ENCODE results near the gene DGCR6L. TPM values are rescaled to one million over a fixed set of nuclear protein-coding genes. Genes with fewer than 3 reads are reported as not detected.

The DGCR6L gene
- total and polyA plus RNA-seq, 10 of the 15 experiments (the other 5 are each of a cell fraction or from before 2014, with no cell fraction given): 1.6 to 62.8 (median 22.6) TPM

DNA sequence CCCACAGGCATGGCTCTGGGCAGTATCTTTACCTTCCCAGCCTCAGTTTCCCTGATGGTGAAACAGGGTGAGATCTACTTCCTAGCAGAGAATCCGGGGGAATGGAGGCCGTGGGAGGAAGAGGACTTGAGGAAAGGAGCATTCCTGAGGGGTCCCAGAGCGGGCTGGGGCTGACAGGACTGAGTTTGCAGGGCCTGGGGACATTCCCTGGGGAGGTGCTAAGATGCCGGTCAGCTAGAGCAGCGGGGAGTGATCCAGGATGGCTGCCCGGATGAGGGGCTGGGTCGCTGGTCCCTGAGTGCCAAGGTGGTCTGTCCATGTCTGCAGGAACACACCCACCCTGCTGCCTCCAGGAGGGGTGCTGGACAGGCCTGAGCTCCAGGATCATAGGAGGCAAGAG is 43.4 kb downstream of the DGCR6L start:
- Histone ChIP-seq H3K9me3 (replicated peaks; ENCODE audit: control insufficient read depth, insufficient read depth, low read length) (no peaks in the 10 kb centered on the region), H3K4me2 (ENCODE audit: control insufficient read depth, insufficient read depth) (no peak overlapping the region), H3K36me3 (ENCODE audit: control insufficient read depth in 2 of 2, insufficient read depth in 2 of 2, low read length in 1 of 2) (no peaks in the 10 kb centered on the region), H3K79me2 (ENCODE audit: control insufficient read depth, insufficient read depth, low read length) (no peaks in the 10 kb centered on the region), H3K4me1 (ENCODE audit: control insufficient read depth, insufficient read depth, low read length) (no peaks in the 10 kb centered on the region), H3K9ac (ENCODE audit: control insufficient read depth, insufficient read depth, low read length) (no peak overlapping the region), H3K27me3 (replicated peaks in 1 of 2; ENCODE audit: control insufficient read depth in 2 of 2, insufficient read depth in 2 of 2, low read length in 1 of 2) (no peaks in the 10 kb centered on the region), H3K27ac (ENCODE audit: control insufficient read depth, insufficient read depth) (no peak overlapping the region), H3K4me3 (no peak overlapping the region), H4K20me1 (ENCODE audit: control insufficient read depth, insufficient read depth) (no peaks in the 10 kb centered on the region), H2AFZ (ENCODE audit: control insufficient read depth, low read depth, low read length) (no peak overlapping the region)
- ATAC-seq (no peak), DNase-seq (ENCODE audit: low read depth, low spot score) (no peak), FAIRE-seq (no peak)
- RAD21 ChIA-PET (ENCODE audit: unreplicated experiment): no interaction called here
- WGBS (ENCODE audit: insufficient coverage, insufficient replicate concordance, low lambda C conversion rate, missing lambda C conversion rate): 12% methylated on average over 7 of the region's 7 CpGs
- POLR2A ChIA-PET: no interaction called here
- in situ Hi-C loops (cut with MboI): no loop called here
- intact Hi-C loops (cut with micrococcal nuclease; ENCODE audit: unreplicated experiment): no loop called here
- CTCF ChIA-PET: interaction anchor here (0.7 to 1.1 kb wide), 2 partner anchors 15 to 120 kb away, joined by 3 read pairs; no protein-coding TSS in a partner anchor
- SMC1A ChIA-PET (ENCODE audit: uncharacterized antibody, unreplicated experiment): no interaction called here
- BruUV-seq (replicated peaks): no TSS peak
- no peak for TF ChIP-seq ETV6 (conservative IDR thresholded peaks at IDR 0.05 in 1 of 2, IDR thresholded peaks at IDR 0.05 in 1 of 2; ENCODE audit: borderline replicate concordance in 1 of 2, low read depth in 1 of 2)
- no peak for TF ChIP-seq IKZF1 (conservative IDR thresholded peaks at IDR 0.05)
- TF ChIP-seq, protein P1, sequence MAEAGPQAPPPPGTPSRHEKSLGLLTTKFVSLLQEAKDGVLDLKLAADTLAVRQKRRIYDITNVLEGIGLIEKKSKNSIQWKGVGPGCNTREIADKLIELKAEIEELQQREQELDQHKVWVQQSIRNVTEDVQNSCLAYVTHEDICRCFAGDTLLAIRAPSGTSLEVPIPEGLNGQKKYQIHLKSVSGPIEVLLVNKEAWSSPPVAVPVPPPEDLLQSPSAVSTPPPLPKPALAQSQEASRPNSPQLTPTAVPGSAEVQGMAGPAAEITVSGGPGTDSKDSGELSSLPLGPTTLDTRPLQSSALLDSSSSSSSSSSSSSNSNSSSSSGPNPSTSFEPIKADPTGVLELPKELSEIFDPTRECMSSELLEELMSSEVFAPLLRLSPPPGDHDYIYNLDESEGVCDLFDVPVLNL (IDR thresholded peaks at IDR 0.05; ENCODE audit: low read depth, low read length): no peak
- no peak for TF ChIP-seq NR2F1 (conservative IDR thresholded peaks at IDR 0.05)
- no peak for TF ChIP-seq PML (IDR thresholded peaks at IDR 0.05; ENCODE audit: low read length)
- TF ChIP-seq, protein P2, sequence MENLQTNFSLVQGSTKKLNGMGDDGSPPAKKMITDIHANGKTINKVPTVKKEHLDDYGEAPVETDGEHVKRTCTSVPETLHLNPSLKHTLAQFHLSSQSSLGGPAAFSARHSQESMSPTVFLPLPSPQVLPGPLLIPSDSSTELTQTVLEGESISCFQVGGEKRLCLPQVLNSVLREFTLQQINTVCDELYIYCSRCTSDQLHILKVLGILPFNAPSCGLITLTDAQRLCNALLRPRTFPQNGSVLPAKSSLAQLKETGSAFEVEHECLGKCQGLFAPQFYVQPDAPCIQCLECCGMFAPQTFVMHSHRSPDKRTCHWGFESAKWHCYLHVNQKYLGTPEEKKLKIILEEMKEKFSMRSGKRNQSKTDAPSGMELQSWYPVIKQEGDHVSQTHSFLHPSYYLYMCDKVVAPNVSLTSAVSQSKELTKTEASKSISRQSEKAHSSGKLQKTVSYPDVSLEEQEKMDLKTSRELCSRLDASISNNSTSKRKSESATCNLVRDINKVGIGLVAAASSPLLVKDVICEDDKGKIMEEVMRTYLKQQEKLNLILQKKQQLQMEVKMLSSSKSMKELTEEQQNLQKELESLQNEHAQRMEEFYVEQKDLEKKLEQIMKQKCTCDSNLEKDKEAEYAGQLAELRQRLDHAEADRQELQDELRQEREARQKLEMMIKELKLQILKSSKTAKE (IDR thresholded peaks at IDR 0.05; ENCODE audit: low read depth, poor library complexity, severe bottlenecking): no peak
- no peak for TF ChIP-seq IKZF2 (IDR thresholded peaks at IDR 0.05)
- no peak for TF ChIP-seq SREBF1 (IDR thresholded peaks at IDR 0.05; ENCODE audit: low read length)
- TF ChIP-seq, protein P3, sequence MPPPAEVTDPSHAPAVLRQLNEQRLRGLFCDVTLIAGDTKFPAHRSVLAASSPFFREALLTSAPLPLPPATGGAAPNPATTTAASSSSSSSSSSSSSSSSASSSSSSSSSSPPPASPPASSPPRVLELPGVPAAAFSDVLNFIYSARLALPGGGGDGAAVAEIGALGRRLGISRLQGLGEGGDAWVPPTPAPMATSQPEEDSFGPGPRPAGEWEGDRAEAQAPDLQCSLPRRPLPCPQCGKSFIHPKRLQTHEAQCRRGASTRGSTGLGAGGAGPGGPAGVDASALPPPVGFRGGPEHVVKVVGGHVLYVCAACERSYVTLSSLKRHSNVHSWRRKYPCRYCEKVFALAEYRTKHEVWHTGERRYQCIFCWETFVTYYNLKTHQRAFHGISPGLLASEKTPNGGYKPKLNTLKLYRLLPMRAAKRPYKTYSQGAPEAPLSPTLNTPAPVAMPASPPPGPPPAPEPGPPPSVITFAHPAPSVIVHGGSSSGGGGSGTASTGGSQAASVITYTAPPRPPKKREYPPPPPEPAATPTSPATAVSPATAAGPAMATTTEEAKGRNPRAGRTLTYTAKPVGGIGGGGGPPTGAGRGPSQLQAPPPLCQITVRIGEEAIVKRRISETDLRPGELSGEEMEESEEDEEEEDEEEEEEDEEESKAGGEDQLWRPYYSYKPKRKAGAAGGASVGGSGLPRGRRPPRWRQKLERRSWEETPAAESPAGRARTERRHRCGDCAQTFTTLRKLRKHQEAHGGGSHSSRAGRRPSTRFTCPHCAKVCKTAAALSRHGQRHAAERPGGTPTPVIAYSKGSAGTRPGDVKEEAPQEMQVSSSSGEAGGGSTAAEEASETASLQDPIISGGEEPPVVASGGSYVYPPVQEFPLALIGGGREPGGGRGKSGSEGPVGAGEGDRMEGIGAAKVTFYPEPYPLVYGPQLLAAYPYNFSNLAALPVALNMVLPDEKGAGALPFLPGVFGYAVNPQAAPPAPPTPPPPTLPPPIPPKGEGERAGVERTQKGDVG (CRISPR knock-in tag; IDR thresholded peaks at IDR 0.05): no peak
- TF ChIP-seq, protein P4, sequence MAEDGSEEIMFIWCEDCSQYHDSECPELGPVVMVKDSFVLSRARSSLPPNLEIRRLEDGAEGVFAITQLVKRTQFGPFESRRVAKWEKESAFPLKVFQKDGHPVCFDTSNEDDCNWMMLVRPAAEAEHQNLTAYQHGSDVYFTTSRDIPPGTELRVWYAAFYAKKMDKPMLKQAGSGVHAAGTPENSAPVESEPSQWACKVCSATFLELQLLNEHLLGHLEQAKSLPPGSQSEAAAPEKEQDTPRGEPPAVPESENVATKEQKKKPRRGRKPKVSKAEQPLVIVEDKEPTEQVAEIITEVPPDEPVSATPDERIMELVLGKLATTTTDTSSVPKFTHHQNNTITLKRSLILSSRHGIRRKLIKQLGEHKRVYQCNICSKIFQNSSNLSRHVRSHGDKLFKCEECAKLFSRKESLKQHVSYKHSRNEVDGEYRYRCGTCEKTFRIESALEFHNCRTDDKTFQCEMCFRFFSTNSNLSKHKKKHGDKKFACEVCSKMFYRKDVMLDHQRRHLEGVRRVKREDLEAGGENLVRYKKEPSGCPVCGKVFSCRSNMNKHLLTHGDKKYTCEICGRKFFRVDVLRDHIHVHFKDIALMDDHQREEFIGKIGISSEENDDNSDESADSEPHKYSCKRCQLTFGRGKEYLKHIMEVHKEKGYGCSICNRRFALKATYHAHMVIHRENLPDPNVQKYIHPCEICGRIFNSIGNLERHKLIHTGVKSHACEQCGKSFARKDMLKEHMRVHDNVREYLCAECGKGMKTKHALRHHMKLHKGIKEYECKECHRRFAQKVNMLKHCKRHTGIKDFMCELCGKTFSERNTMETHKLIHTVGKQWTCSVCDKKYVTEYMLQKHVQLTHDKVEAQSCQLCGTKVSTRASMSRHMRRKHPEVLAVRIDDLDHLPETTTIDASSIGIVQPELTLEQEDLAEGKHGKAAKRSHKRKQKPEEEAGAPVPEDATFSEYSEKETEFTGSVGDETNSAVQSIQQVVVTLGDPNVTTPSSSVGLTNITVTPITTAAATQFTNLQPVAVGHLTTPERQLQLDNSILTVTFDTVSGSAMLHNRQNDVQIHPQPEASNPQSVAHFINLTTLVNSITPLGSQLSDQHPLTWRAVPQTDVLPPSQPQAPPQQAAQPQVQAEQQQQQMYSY (CRISPR knock-in tag; IDR thresholded peaks at IDR 0.05): no peak
- no peak for TF ChIP-seq ZNF622 (IDR thresholded peaks at IDR 0.05)
- TF ChIP-seq CBX3 (IDR thresholded peaks at IDR 0.05; ENCODE audit: borderline replicate concordance, low read depth): no peak
- TF ChIP-seq RAD21 (IDR thresholded peaks at IDR 0.05; ENCODE audit: insufficient read depth, low read depth, low read length): no peak

Data from GM12878 (cell line).